GM19467 (cell line): ENCODE data around the gene CD177.
"Not testable (repeated sequence)": the region's sequence is repeated elsewhere in the genome, so short reads cannot be mapped to it uniquely, and the experiment has no call there.

Experiments used
- ATAC-seq: cut with Tn5 transposase; IDR thresholded peaks from one replicate; pipeline ENCODE4 v1.9.1; 2021; ENCODE audit warnings: mild to moderate bottlenecking, moderate library complexity; ENCODE audit not compliant: unreplicated experiment

CD177 gene

GRCh38 chr19:43353606-43354304 lies at the start of gene CD177:
CD177 (plus strand) TSS chr19:43353686; CDS start chr19:43353715, 29 bp downstream.
- no peak for ATAC-seq

- no peak for ATAC-seq
Measured at GRCh38 chr19:43305642-43306041, 47.8 kb upstream of the CD177 start.

DNA sequence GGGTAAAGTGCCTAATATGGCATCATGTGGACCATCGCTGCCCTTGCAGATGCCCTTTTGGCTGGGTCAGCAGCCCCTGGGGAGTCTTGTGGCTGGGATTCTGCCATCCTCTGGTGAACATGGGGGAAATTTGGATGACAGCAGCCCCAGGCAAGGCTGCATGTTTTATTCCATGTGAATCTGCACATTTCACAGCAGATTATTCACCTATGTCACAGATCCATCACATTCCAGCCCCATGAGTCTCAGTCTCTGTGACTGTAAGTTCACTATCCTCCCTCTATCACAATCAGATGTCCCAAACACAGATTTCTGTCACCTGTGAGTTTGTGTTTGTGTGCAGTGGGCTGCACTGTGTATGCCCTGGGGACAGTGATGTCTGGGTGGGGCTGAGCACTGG lies 47.4 kb upstream of the CD177 start:
- ATAC-seq = no peak

GRCh38 chr19:43308244-43308815 lies 45.2 kb upstream of the CD177 start:
- ATAC-seq = no peak

DNA sequence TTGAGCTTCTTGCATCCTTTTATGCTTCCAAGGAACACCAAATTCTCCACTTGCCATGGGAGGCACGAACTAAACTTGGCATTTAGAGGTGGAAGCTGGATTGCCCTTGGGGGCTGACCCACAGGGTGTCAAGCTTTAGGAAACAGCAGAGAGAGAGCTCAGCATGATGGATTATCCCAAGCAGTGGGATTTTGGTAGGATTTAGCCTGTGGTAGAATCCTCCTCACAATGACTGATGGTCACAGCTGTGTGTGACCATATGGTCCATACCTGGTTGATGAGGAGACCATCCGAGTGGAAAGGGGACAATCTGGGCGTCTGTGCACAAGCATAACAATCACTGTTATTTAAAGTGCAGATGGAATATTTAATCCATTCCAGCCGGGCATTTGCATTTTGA lies 44.0 kb upstream of the CD177 start:
- no peak for ATAC-seq

DNA sequence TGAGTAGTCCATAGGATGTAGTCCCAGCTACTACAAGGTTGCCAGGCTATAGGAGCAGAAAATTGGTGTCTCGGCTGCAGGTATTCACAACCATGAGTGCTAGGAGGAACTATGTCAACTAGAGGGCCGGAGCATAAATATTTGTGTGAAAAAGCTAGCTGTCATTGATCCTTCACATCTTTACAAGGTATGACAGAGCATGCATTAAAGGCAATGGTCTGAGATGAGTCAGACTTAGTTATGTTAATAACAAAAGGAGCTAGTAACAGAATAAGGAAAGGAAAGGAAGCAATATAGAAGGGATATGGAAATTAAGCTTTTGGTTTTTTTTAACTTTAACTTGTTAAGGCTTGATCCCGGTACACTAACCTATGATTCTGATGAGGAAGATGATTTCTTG lies 43.3 kb upstream of the CD177 start:
- no peak for ATAC-seq

DNA sequence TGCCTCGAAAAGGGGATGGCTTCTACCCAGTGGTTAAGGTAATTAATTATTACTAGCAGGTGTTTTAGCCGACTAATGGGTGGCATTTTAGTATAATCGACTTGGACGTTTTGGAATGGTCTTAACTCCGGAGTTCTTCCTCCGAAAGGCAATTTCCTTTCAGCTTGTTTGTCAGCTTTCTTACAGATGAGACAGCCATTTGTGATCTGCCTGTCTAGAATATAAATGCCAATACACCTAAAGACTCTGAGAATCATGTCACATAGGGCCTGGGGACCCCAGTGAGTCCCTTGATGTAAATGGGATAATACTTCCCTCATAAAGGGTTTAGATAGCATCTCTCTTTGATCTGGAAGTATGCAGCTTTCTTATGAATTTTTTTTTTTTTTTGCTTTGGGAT lies 42.2 kb upstream of the CD177 start:
- no peak for ATAC-seq

GRCh38 chr19:43311706-43312105 lies 41.8 kb upstream of the CD177 start:
- ATAC-seq = no peak

DNA sequence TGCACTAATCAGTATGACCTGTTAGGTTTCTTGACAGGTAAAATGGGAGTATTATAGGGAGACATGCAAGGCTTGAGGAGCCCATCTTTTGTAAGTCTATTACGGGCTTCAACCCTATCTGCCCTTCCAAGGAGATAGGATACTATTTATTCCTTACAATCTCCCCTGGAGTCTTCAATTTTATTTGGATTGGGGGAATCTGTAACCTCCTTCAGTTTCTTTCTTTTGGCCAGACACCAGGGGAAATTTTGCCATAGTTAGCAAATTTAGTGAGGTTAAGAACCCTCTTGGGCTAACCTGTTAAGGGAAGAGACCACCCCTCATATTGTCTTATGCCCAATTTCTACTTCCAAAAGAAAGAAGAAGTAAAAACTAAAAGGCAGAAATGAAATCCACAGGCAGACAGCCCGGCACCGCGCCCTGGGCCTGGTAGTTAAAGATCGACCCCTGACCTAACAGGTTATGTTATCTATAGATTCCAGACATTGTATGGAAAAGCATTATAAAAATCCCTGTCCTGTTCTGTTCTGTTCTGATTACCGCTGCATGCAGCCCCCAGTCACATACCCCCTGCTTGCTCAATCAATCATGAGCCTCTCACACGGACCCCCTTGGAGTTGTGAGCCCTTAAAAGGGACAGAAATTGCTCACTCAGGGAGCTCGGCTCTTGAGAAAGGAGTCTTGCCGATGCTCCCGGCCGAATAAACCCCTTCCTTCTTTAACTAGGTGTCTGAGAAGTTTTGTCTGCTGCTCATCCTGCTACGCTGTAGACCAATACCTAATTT lies 39.6 kb upstream of the CD177 start:
- ATAC-seq = no peak

- no peak for ATAC-seq
Measured at GRCh38 chr19:43315851-43316250, 37.6 kb upstream of the CD177 start.

GRCh38 chr19:43316591-43317319 lies 36.7 kb upstream of the CD177 start:
- ATAC-seq = no peak

DNA sequence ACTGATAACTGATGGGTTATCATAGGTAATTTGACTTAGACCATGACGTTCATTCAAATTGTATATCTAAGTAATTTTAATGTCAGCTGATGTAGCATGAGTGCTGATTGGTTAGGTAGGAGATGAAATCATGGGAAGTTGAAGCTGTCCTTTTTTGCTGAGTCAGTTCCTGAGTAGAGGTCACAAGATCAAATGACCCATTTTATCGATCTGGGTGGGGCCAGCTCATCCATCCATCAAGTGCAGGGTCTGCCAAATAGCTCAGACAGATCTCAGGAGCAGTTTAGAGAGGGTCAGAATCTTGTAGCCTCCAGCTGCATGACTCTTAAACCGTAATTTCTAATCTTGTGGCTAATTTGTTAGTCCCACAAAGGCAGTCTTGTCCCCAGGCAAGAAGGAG lies 35.3 kb upstream of the CD177 start:
- ATAC-seq = no peak

GRCh38 chr19:43318796-43319314 lies 34.6 kb upstream of the CD177 start:
- no peak for ATAC-seq

DNA sequence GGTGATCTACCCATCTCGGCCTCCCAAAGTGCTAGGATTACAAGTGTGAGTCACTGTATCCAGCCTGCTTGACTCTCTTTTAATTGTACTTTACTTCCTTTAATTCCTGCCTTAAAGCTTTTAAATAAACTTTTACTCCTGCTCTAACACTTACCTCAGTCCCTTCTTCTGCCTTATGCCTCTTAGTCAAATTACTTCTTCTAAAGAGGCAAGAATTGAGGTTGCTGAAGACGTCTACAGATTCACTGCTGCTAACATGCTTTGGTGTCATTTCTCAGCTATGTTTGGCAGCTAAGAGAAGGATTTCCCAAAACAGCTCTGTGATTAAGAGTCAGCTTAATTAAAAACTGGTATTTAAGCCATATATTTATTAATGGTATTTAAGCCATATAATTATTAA lies 32.9 kb upstream of the CD177 start:
- ATAC-seq = no peak

- ATAC-seq = not testable (repeated sequence)
Measured at GRCh38 chr19:43326761-43327160, 26.7 kb upstream of the CD177 start.

- not testable (repeated sequence) for ATAC-seq
Measured at GRCh38 chr19:43328561-43328960, 24.9 kb upstream of the CD177 start.

DNA sequence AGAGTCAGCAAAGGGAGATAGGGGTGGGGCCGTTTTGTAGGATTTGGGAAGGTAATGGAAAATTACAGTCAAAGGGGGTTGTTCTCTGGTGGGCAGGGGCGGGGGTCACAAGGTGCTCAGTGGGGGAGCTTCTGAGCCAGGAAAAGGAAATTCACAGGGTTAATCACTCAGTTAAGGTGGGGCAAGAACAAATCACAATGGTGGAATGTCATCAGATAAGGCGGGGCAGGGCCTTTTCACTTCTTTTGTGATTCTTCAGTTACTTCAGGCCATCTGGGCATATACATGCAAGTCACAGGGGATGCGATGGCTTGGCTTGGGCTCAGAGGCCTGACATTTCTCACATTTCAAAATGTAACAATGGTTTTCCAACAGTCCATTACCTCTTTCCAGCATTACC lies 24.4 kb upstream of the CD177 start:
- not testable (repeated sequence) for ATAC-seq

- no peak for ATAC-seq
Measured at GRCh38 chr19:43329989-43330388, 23.5 kb upstream of the CD177 start.

- ATAC-seq = no peak
Measured at GRCh38 chr19:43330726-43331434, 22.6 kb upstream of the CD177 start.

- no peak for ATAC-seq
Measured at GRCh38 chr19:43331435-43332010, 22.0 kb upstream of the CD177 start.
